GM23338 (cell line): ENCODE data around the gene GGN. TPM values are rescaled to one million over a fixed set of nuclear protein-coding genes. Genes with fewer than 3 reads are reported as not detected.
A peak's percentile ranks its signal among the peaks of the same experiment; 100 is the strongest.

Experiments used
- ATAC-seq: fragments of 200-7000 bp; cut with Tn5 transposase; 3 replicates; pipeline ENCODE4 v1.9.1; 2020
- DNase-seq: peaks from one replicate; pipeline ENCODE4 v3.0.0-alpha.2; 2015; ENCODE audit warnings: low spot score
- H2AFZ ChIP-seq: fragments of 200-600 bp; sonication (generic); 2 replicates; pipeline ENCODE4 v1.8.0; 2016; ENCODE audit warnings: antibody characterized with exemption, mild to moderate bottlenecking, moderate library complexity
- H3F3A ChIP-seq: fragments of 200-600 bp; sonication (generic); replicated peaks from 2 replicates; pipeline ENCODE4 v1.8.0; 2017; ENCODE audit warnings: antibody characterized with exemption, mixed run types, low read depth
- H3K27ac ChIP-seq: fragments of 200-600 bp; sonication (generic); 2 replicates; pipeline ENCODE4 v1.6.1; 2016; ENCODE audit warnings: low read depth
- H3K27me3 ChIP-seq: fragments of 200-600 bp; sonication (generic); 2 replicates; pipeline ENCODE4 v1.8.0; 2016; ENCODE audit warnings: mild to moderate bottlenecking, mixed run types, moderate library complexity; ENCODE audit not compliant: insufficient read depth
- H3K36me3 ChIP-seq: fragments of 200-600 bp; sonication (generic); 2 replicates; pipeline ENCODE4 v1.8.0; 2016; ENCODE audit warnings: mild to moderate bottlenecking; ENCODE audit not compliant: insufficient read depth
- H3K4me1 ChIP-seq: fragments of 200-600 bp; sonication (generic); 2 replicates; pipeline ENCODE4 v1.8.0; 2016; ENCODE audit warnings: mild to moderate bottlenecking, moderate library complexity; ENCODE audit not compliant: insufficient read depth
- H3K4me2 ChIP-seq: fragments of 200-600 bp; sonication (generic); 2 replicates; pipeline ENCODE4 v1.7.1; 2017; ENCODE audit warnings: mixed run types
- H3K4me3 ChIP-seq: fragments of 200-600 bp; sonication (generic); 2 replicates; pipeline ENCODE4 v1.6.1; 2016; ENCODE audit warnings: mixed run types
- H3K79me2 ChIP-seq: fragments of 200-600 bp; sonication (generic); replicated peaks from 2 replicates; pipeline ENCODE4 v1.8.0; 2017; ENCODE audit warnings: mild to moderate bottlenecking; ENCODE audit not compliant: insufficient read depth
- H3K9me2 ChIP-seq: fragments of 200-600 bp; sonication (generic); 2 replicates; pipeline ENCODE4 v1.8.0; 2017; ENCODE audit not compliant: insufficient read depth
- H4K20me1 ChIP-seq: fragments of 200-600 bp; sonication (generic); replicated peaks from 2 replicates; pipeline ENCODE4 v1.8.0; 2017; ENCODE audit warnings: mild to moderate bottlenecking; ENCODE audit not compliant: insufficient read depth
- H3K27ac Mint-ChIP-seq: 2 replicates; pipeline ENCODE4 v1.8.0; 2020; ENCODE audit warnings: inconsistent platforms, mild to moderate bottlenecking, moderate library complexity, mixed read lengths
- H3K27me3 Mint-ChIP-seq: 3 replicates; pipeline ENCODE4 v1.8.0; 2022; ENCODE audit warnings: low read depth, mild to moderate bottlenecking, moderate library complexity, mixed read lengths, inconsistent platforms; ENCODE audit not compliant: insufficient read depth, poor library complexity
- H3K36me3 Mint-ChIP-seq: 3 replicates; pipeline ENCODE4 v1.8.0; 2021; ENCODE audit warnings: low read depth, mild to moderate bottlenecking, inconsistent platforms, moderate library complexity, mixed read lengths
- H3K4me1 Mint-ChIP-seq: 3 replicates; pipeline ENCODE4 v1.8.0; 2020; ENCODE audit warnings: mild to moderate bottlenecking, inconsistent platforms, mixed read lengths
- H3K4me3 Mint-ChIP-seq: 3 replicates; pipeline ENCODE4 v1.8.0; 2021; ENCODE audit warnings: moderate library complexity, mild to moderate bottlenecking, inconsistent platforms, mixed read lengths
- H3K9me3 Mint-ChIP-seq: 3 replicates; pipeline ENCODE4 v1.8.0; 2020; ENCODE audit warnings: moderate library complexity, mild to moderate bottlenecking, inconsistent platforms, mixed read lengths
- CREB1 ChIP-seq: fragments of 250-450 bp; sonication (Bioruptor Pico); IDR thresholded peaks from 2 replicates; pipeline ENCODE4 v1.5.0; 2020; ENCODE audit warnings: low read depth, mild to moderate bottlenecking, moderate library complexity
- EZH2phosphoT487 ChIP-seq: fragments of 200-600 bp; sonication (generic); IDR thresholded peaks from one replicate; pipeline ENCODE4 v1.8.1; 2018; ENCODE audit warnings: antibody characterized with exemption; ENCODE audit not compliant: unreplicated experiment
- POLR2AphosphoS5 ChIP-seq: IDR thresholded peaks from 2 replicates; pipeline ENCODE4 v1.6.1; 2016; ENCODE audit warnings: antibody characterized with exemption, low read depth
- ZNF114 ChIP-seq: fragments of 250-450 bp; sonication (Bioruptor Pico); IDR thresholded peaks from 2 replicates; pipeline ENCODE4 v1.5.0; 2020; ENCODE audit warnings: mild to moderate bottlenecking, moderate library complexity
- polyA plus RNA-seq: library from polyadenylated mRNA; unstranded; fragments of >200 nt; fragmentation: Nextera tagmentation; extraction: Ambion mirVana; gene quantifications from 2 replicates; pipeline ENCODE4 v1.2.1, GENCODE V29; 2016
- total RNA-seq: library from RNA; depleted of rRNA; stranded (reverse); fragments of >200 nt; shearing (Covaris generic); gene quantifications from 2 replicates; pipeline ENCODE4 v1.2.3, GENCODE V29; 2014
- TF ChIP-seq, protein P1 (sequence below): fragments of 250-450 bp; sonication (Bioruptor Pico); IDR thresholded peaks from 2 replicates; pipeline ENCODE4 v1.5.0; 2020; ENCODE audit warnings: mild to moderate bottlenecking, moderate library complexity
- TF ChIP-seq, protein P2 (sequence below), 2 experiments: fragments of 200-600 bp in 1 of 2; sonication (generic) in 1 of 2; conservative IDR thresholded peaks; 2 replicates each; pipeline versions ENCODE4 v1.5.1 to v1.6.1; 2016 to 2017; ENCODE audit warnings: antibody characterized with exemption in 2 of 2, low read depth in 2 of 2, mild to moderate bottlenecking in 2 of 2, moderate library complexity in 1 of 2
- TF ChIP-seq, protein P3 (sequence below): IDR thresholded peaks from 2 replicates; pipeline ENCODE4 v1.6.1; 2016; ENCODE audit warnings: antibody characterized with exemption

GGN gene
- total and polyA plus RNA-seq, 2 experiments from 2014 or later, result 0.14 to 1.5 TPM

- TF ChIP-seq, protein P1, sequence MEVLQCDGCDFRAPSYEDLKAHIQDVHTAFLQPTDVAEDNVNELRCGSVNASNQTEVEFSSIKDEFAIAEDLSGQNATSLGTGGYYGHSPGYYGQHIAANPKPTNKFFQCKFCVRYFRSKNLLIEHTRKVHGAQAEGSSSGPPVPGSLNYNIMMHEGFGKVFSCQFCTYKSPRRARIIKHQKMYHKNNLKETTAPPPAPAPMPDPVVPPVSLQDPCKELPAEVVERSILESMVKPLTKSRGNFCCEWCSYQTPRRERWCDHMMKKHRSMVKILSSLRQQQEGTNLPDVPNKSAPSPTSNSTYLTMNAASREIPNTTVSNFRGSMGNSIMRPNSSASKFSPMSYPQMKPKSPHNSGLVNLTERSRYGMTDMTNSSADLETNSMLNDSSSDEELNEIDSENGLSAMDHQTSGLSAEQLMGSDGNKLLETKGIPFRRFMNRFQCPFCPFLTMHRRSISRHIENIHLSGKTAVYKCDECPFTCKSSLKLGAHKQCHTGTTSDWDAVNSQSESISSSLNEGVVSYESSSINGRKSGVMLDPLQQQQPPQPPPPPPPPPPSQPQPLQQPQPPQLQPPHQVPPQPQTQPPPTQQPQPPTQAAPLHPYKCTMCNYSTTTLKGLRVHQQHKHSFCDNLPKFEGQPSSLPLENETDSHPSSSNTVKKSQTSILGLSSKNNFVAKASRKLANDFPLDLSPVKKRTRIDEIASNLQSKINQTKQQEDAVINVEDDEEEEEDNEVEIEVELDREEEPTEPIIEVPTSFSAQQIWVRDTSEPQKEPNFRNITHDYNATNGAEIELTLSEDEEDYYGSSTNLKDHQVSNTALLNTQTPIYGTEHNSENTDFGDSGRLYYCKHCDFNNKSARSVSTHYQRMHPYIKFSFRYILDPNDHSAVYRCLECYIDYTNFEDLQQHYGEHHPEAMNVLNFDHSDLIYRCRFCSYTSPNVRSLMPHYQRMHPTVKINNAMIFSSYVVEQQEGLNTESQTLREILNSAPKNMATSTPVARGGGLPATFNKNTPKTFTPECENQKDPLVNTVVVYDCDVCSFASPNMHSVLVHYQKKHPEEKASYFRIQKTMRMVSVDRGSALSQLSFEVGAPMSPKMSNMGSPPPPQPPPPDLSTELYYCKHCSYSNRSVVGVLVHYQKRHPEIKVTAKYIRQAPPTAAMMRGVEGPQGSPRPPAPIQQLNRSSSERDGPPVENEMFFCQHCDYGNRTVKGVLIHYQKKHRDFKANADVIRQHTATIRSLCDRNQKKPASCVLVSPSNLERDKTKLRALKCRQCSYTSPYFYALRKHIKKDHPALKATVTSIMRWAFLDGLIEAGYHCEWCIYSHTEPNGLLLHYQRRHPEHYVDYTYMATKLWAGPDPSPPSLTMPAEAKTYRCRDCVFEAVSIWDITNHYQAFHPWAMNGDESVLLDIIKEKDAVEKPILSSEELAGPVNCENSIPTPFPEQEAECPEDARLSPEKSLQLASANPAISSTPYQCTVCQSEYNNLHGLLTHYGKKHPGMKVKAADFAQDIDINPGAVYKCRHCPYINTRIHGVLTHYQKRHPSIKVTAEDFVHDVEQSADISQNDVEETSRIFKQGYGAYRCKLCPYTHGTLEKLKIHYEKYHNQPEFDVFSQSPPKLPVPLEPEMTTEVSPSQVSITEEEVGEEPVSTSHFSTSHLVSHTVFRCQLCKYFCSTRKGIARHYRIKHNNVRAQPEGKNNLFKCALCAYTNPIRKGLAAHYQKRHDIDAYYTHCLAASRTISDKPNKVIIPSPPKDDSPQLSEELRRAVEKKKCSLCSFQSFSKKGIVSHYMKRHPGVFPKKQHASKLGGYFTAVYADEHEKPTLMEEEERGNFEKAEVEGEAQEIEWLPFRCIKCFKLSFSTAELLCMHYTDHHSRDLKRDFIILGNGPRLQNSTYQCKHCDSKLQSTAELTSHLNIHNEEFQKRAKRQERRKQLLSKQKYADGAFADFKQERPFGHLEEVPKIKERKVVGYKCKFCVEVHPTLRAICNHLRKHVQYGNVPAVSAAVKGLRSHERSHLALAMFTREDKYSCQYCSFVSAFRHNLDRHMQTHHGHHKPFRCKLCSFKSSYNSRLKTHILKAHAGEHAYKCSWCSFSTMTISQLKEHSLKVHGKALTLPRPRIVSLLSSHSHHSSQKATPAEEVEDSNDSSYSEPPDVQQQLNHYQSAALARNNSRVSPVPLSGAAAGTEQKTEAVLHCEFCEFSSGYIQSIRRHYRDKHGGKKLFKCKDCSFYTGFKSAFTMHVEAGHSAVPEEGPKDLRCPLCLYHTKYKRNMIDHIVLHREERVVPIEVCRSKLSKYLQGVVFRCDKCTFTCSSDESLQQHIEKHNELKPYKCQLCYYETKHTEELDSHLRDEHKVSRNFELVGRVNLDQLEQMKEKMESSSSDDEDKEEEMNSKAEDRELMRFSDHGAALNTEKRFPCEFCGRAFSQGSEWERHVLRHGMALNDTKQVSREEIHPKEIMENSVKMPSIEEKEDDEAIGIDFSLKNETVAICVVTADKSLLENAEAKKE (CRISPR knock-in tag), result no peak
- no peak for TF ChIP-seq EZH2phosphoT487
- TF ChIP-seq, protein P2, sequence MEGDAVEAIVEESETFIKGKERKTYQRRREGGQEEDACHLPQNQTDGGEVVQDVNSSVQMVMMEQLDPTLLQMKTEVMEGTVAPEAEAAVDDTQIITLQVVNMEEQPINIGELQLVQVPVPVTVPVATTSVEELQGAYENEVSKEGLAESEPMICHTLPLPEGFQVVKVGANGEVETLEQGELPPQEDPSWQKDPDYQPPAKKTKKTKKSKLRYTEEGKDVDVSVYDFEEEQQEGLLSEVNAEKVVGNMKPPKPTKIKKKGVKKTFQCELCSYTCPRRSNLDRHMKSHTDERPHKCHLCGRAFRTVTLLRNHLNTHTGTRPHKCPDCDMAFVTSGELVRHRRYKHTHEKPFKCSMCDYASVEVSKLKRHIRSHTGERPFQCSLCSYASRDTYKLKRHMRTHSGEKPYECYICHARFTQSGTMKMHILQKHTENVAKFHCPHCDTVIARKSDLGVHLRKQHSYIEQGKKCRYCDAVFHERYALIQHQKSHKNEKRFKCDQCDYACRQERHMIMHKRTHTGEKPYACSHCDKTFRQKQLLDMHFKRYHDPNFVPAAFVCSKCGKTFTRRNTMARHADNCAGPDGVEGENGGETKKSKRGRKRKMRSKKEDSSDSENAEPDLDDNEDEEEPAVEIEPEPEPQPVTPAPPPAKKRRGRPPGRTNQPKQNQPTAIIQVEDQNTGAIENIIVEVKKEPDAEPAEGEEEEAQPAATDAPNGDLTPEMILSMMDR (conservative IDR thresholded peaks at IDR 0.05; ENCODE audit: low read depth in 2 of 2), result no peak
These were observed 12.7 kb downstream of the GGN start (continued) for GRCh38 chr19:38375098-38375493.

DNA sequence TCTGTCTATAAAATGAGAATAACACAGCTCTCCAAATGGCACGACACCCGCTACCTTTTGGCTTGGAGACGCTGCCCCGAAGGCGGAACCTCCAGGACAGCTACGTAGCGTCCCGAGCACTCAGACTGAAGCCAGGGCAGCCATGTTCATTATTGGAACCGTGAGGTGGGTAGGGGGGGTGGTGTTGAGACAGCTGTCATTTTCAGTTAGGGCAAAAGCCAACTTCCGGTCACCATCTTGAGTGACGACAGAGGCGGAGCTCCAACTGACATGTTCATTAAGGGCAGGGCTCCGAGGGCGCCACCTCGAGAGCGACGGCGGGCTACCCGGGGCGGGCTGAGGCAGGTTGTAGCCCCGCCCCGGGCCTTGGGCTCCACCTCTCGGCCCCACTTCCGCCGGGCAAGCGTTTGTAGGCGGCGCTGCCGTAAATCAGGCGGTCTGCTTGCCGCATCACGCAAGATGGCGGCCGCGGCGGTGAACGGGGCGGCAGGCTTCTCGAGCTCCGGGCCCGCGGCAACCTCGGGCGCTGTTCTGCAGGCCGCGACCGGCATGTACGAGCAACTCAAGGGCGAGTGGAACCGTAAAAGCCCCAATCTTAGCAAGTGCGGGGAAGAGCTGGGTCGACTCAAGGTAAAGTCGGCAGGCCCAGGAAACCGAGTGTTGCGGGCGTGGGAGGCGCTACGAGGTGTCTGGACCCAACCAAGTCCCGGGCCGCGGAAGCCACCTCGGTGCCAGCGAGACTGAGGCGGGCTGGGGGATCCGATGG is 13.3 kb downstream of the GGN start, which contains the start of gene PSMD8:
PSMD8 (plus strand) TSS at position 240 of the 766 bp plus-strand sequence; CDS start at position 271, 31 bp downstream.
- no peaks in the 10 kb centered on the region for H3K27me3 ChIP-seq
- H3K27ac Mint-ChIP-seq, result peak within 1 kb of the TSS; percentile 95
- H2AFZ ChIP-seq, result peak within 1 kb of the TSS; percentile 69
- H3K4me1 ChIP-seq, result peaks cover 10% of the 10 kb centered on the region; the same call in 1 of the 2 replicates
- peak within 1 kb of the TSS; percentile 98 for H3K4me3 Mint-ChIP-seq
- no peaks in the 10 kb centered on the region; the same call in 2 of the 3 replicates for H3K9me3 Mint-ChIP-seq
- H3K9me2 ChIP-seq, result no peaks in the 10 kb centered on the region
- peak; percentile 90 for TF ChIP-seq CREB1
- TF ChIP-seq, protein P3, sequence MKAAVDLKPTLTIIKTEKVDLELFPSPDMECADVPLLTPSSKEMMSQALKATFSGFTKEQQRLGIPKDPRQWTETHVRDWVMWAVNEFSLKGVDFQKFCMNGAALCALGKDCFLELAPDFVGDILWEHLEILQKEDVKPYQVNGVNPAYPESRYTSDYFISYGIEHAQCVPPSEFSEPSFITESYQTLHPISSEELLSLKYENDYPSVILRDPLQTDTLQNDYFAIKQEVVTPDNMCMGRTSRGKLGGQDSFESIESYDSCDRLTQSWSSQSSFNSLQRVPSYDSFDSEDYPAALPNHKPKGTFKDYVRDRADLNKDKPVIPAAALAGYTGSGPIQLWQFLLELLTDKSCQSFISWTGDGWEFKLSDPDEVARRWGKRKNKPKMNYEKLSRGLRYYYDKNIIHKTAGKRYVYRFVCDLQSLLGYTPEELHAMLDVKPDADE, result peak; percentile 93
- TF ChIP-seq, protein P2 (conservative IDR thresholded peaks at IDR 0.05; ENCODE audit: low read depth in 2 of 2), result peak in 1 of 2 experiments; percentile 33; a peak in 2 of 4 replicates
- no peak for TF ChIP-seq ZNF114
- TF ChIP-seq POLR2AphosphoS5, result peak; percentile 93
- H3K27ac ChIP-seq, result peak within 1 kb of the TSS; percentile 8; the same call in 1 of the 2 replicates
- peaks cover 12% of the 10 kb centered on the region for H3K27me3 Mint-ChIP-seq
- peaks cover 14% of the 10 kb centered on the region for H3K4me1 Mint-ChIP-seq
- H3K4me2 ChIP-seq, result peak within 1 kb of the TSS; percentile 98
- peaks cover 15% of the 10 kb centered on the region for H4K20me1 ChIP-seq
- ATAC-seq, result peak; percentile 97
- H3K36me3 ChIP-seq, result peaks cover 13% of the 10 kb centered on the region; the same call in 1 of the 2 replicates
- H3K36me3 Mint-ChIP-seq, result peaks cover 14% of the 10 kb centered on the region
- DNase-seq, result peak; percentile 100
- peak within 1 kb of the TSS; percentile 90 for H3K4me3 ChIP-seq
- H3K79me2 ChIP-seq, result peaks cover 29% of the 10 kb centered on the region
- no peaks in the 10 kb centered on the region for H3F3A ChIP-seq
